Activated CD4-positive, CD25-positive, alpha-beta regulatory T cell treated with anti-CD3 and anti-CD28 coated beads, Interleukin-2, amount 50 U/mL, for 24 hours (primary cell): ENCODE results near the gene PARD3.
"Not testable (repeated sequence)": the region's sequence is repeated elsewhere in the genome, so short reads cannot be mapped to it uniquely, and the experiment has no call there.

Experiments used
- ATAC-seq, 2 donors: fragments of 150-1000 bp; cut with Tn5 transposase; one replicate each; pipeline ENCODE4 v1.10.0; 2021; ENCODE audit warnings: mild to moderate bottlenecking in 1 of 2, moderate library complexity in 1 of 2

The PARD3 gene

DNA sequence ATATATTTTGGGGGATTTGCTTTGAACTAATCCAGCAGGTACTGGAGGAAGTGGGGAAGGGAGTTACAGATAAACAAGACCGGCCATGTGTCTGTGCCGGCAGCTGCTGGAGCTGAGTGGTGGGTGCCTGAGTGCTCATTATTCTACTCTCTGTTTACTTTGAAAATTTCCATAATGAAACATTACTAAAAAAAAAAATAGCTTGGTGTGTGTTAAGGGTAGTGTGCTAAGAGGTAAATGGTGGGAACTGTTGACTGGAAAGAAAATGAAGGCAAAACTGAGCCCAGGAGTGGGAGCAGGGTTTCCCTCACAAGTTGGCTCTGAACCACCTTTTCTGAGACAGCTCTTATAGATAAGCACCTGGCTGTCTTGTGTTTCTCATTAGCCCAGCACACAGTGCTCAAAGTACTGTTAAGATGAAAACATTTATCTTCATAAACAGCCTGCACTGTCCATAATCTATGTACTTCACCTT lies 50.6 kb downstream of the PARD3 start:
- ATAC-seq: no peak

DNA sequence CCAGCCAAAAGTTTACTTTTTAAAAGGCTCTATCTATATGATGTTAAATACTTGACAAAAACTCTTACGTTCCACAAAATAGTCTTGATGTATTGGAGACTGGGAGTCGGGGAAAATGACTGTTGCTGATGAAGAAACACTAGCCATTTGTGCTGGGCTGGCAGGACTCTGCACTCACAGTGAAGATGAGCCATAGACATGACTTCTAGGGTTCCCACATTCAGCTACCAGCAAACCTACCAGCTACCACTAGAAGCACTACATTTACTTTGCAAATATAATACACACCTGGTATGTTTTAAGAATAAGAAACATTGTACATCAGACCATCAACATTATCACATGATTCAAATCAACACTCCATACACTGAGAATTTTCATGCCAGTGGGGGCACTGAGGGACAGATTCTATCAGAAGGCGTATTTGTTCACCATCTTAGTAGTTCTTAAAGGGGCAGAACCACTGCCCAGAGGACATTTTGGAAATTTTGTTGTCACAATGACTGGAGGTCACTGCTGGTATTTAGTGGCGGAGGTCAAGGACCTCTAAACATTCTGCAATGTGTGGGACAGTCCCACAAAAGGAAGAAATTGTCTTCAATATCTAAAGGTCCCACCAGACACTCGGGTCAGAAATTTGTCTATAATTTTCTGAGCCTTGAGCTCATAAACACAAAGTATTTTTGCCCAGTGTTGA lies 52.3 kb downstream of the PARD3 start:
- no peak for ATAC-seq

DNA sequence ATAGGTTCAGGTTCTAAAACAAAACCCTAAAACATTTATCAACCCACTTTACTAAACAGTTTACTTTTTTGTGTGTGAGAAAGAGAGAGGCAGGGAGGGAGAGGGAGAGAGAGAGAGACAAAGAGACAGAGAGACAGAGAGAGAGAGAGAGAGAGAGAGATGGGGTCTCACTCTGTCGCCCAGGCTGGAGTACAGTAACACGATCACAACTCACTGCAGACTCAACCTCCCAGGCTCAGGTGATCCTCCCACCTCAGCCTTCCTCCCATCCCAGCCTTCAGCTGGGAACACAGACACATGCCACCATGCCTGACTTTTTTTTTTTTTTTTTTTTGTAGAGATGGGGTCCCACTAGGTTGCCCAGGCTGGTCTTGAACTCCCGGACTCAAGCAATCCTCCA lies 52.9 kb downstream of the PARD3 start:
- ATAC-seq: no peak

DNA sequence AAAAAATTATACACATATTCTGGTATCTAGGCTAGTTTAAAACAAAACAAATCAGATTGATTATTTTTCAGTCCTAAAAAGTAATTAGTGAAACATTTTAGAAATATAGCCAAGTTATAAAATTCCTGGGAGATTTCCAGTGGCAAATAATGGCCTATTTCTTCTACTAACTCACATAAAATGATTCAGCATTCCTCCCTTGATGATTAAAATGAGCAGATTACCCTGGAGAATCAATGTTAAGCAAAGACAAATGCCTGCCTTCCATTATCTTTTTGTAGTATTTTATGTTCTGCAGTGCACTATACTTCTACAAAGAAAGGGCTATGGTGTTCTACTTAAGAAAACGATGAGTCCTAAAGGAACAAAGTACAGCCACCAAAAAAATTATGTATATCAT lies 53.6 kb downstream of the PARD3 start:
- no peak for ATAC-seq

DNA sequence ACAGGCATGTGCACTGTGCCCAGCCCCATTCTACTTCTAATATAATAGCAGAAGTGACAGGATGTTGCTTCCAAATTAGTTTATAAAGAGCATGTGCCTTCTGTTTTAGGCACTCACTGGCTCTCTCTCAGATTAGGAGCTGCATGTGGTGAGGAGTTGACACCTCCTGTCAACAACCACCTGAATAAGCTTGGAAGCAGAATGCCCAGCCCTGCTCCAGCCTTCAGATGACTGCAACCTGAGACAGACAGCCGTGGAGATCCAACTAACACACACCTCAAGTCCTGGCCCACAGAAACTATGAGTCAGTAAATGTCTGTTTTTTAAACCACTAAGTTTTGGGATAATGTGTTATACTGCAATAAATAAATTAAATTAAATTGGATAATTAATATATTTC lies 54.5 kb downstream of the PARD3 start:
- no peak for ATAC-seq

DNA sequence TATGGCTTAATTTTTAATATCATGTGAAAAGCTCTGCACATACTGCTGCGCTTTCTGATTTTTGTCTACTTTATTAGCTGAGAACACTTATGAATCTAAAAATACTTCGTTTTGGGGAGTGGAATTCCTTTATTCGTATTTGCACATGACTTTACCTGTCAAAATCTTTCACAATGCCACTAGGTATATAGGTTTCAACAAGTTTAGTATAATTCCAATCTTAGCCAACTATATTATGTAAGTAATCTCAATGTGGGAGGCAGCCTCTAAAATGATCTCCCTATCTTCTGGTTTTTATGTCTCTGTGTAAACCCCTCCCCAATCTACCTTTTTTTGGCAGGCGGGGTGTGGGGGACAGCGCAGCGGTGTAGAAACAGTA lies 55.3 kb downstream of the PARD3 start:
- no peak for ATAC-seq

DNA sequence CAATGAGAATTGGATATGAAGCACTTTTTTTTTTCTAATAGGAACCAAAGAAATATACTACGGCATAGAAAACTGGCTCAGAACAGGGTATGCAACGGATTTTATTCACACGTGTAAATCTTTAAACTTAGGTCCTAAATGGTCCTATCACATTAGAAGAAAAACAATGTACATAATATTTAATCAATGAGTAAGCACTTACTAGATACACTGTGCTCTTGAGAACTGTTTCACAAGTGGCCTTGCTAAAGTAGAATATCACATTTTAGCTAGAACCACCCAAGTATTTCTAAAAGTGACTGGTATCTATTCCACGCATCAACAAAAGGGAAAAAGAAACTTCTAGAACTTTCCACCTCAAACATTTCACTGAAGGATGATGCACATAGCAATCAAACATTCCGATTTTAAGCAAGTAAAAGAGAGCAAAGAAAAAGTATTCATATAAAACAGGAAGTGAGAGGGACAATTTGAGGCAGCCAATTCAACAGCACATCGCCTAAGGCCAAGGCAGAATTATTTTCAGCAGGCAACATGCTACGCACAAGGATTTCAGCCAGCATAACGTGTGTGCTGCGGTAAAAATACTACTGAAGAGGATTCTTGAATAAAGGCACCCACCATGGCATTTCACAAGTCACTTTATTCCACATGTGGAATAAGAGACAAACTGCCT lies 55.8 kb downstream of the PARD3 start:
- no peak for ATAC-seq

DNA sequence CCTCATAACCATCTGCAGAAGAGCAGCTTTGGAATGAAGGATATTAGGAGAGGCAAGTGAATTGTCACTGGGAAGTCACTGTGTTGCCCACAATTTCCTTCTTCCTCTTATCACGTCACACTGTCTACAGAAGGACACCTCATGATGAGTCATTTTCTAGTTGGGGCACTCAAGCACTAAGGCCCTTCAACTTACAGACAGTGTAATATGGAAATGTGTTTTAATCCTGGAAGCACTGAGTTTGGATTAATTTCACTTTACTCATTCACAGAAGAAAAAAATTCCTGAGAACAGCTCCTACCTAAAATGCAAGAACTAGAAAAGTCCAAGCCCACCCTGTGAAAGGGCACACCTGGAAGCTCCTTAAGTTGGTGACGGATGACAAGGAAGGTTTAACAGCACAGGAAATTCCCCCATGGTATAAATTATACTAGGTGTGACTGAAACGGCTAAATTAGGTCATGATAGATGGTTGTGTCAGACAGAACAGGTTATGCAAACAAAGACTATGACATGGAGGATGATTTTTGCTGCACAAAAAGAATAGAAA lies 56.6 kb downstream of the PARD3 start:
- ATAC-seq: peak in 1 of 2 donors; percentile 33

DNA sequence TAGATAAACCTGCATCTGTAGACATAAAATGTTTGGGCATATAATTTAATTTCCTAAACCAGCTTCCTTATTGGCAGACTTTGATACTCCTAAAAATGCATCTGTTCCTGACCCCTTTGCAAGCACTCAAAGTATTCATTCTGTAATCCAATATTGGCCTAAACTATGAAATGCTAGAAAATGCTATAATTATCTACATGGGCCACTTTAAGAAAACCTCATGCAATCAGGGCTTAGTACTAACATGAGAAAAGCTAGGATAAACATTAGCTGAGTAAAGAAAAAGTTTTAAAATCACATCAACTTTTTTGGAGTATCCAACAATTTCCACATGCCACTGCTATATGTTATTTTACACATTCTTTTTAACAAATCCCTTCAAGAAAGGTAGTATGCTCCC lies 57.2 kb downstream of the PARD3 start:
- no peak for ATAC-seq

DNA sequence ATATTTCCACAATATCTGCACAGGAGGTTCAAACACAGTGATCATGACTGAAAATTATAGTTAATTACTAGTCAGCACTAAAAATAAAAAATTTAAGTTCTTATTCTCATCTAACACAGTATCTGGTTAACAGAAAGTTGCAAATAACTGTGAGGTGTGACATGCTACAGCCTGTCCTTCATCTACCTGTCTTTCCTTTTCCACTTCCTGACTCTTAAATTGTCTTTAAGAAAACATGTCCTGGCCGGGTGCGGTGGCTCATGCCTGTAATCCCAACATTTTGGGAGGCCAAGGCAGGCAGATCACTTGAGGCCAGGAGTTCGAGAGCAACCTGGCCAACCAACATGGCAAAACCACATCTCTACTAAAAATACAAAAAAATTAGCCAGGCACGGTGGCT lies 57.9 kb downstream of the PARD3 start:
- ATAC-seq: not testable (repeated sequence)

DNA sequence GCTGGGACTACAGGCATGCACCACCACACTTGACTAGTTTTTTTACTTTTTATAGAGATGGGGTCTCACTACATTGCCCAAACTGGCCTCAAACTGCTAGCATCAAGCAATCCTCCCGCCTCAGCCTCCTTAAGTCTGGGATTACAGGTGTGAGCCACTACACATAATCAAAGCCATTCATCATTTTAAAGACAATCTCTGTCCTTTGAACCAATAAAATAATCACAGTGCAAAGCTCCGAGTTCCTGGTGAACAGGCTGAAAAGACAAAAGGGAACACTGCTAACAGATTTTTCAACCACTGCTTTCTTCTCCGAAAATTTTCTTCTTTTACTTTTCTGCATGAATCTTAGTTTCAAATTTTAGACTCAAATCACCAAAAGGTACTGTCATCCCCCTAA lies 58.5 kb downstream of the PARD3 start:
- ATAC-seq: no peak

DNA sequence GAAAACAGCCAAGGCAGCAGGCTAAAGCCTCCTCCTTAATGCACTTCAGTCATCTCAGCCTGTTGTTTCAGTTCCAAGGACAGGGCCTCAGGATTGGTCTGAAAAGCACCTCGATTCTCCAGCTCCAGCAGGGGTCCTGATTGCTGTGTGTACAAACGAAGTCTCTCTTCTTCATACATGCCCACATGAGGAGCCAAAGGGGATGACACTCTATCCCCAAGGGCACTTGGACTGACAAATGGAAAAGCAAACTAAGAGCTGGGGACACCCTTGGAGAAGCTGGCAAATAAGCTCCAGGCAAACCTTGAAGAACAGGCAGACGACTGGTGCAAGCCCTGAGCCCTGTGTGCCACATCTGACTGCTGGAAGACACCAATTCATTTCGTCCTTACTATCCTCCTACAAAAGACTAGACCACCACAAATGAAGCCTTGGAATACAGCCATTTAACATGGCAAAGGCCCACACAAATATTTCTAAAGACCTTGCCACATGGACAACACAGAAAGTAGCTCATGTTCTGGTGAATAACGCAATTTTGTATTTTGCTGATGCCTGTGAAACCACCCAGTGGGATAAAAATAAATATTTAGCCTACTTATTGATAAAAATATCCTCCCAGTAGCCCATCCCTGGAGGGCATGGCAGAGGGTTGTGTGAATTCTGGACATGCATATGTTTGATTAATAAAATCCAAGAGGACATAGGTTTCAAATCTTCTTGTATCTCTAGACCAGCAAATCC lies 61.9 kb downstream of the PARD3 start:
- ATAC-seq: no peak

DNA sequence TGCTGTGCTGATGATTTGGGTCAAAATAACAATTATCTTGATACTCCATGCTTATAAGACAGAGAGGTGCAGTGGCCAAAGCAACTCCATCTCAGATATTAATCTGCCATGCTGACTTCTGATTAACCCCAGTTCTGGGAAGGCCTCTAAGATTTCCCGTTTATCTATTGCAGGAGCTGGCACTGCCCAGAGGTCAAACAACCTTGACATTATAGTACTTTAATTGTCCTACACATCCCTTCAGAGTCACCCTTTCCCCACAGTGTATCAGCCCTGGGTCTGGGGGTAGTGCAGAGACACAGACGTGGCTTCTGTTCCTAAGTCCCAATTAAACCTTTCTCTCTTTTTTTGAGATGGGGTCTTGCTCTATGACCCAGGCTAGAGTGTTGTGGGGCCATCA lies 63.8 kb downstream of the PARD3 start:
- no peak for ATAC-seq

DNA sequence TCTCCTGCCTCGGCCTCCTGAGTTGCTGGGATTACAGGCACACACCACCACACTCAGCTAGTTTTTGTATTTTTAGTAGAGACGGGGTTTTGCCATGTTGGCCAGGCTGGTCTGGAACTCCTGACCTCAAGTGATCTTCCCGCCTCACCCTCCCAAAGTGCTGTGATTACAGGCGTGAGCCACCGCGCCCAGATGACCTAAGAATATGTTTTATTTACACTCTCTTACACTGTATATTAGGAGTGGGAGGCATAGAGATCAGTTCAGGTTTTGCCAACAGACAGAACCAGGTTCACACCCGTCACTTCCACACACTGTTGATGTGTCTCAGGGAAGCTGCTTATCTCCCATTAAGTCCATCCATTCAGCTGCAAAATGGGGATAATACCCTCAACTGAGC lies 64.3 kb downstream of the PARD3 start:
- not testable (repeated sequence) for ATAC-seq

DNA sequence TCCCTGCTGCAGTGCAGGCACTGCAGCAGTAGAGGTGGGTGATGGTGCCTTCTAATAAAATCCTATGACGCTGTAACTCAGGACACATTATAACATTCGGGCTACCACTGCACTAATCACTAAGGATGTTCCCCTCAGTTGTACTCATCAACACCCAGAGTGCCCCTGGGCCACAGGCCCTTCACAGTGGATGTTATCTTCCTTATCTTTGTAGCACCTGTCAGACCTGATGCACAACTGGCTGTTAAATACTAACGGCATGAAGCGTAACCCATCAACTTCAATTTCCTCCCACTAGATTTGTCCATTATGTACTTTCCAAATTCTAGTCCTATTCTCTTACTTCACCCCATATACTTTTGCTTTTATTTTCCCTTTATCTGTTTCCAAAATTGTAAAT lies 66.3 kb downstream of the PARD3 start:
- no peak for ATAC-seq

DNA sequence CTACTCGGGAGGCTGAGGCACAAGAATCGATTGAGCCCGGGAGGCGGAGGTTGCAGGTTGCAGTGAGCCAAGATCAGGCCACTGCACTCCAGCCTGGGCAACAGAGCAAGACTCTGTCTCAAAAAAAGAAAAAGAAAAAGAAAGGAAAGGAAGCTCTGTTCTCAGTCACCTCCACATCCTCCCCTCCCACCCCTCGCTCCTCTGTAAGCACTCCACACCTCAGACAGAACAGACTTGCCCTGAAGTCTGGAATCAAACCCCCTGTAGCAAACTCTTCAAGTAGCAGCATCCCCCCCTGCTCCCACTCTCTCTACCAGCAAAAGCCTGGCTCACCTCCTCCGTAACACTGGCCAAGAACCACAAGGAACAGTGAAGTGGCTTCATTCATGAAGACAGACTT lies 66.7 kb downstream of the PARD3 start:
- ATAC-seq: no peak

DNA sequence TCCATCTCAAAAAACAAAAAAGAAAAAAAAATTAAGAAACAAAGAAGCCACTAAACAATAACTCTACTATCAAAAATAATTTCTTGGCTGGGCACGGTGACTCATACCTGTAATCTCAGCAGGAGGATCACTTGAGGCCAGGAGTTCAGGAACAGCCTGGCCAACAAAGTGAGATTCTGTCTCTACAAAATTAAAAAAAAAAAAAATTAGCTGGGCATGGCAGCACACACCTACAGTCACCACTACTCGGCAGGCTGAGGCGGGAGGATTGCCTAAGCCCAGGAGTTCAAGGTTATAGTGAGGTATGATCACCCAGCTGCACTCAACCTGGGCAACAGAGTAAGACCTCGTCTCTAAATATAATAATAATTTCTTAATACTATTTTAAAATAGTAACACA lies 69.0 kb downstream of the PARD3 start:
- no peak for ATAC-seq

DNA sequence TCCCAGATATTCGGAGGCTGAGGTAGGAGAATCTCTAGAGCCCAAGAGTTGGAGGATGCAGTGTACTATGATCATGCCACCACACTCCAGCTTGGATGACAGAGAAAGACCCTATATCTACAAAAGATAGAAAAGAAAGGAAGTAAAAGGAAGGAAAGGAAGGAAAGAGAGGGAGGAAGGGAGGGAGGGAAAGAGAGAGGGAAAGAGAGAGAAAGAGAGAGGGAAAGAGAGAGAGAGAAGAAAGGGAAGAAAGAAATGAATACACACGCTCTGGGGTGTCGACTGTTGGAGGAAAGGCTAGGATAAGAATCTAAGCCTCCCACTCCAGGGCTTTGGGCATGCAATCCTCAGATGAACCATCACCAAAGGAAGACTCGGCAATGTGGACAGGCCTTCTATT lies 69.9 kb downstream of the PARD3 start:
- ATAC-seq: no peak

DNA sequence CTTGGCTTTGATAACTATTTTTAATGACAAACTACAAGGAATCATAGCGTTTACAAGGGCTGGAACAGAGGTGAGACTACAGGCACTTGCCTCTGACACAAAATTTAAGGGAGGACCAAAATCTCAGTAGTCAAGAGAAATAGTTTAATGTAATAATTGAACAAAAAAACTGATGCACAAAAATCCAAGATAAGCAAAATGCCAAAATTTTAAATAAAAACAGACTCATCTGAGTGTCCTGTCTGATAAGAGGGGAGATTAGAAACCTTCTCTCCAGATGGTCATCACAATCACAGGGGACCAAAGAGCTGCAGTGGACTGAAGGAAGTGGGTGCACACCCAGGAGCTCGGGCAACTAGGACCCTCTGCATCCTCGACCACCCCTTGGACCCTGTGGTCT lies 70.5 kb downstream of the PARD3 start:
- no peak for ATAC-seq

DNA sequence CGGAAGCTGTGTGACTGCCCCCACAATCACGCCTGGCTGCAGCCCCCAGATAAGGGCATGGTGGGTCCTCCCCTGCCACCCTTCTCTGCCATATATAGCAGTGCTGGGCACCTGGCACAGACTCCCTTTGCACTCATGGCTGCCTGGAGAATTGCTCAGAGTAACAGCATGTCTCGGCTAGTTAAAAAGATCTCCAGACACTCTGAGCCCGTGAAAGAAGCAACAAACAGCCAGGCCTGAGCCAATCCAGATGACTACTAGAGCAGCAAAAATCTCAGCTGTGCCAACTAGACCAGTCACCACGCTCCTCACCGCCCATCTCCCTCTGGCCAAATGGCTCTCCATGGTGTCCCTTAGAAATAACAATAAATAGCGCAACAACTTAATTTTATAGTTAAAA lies 71.3 kb downstream of the PARD3 start:
- no peak for ATAC-seq

DNA sequence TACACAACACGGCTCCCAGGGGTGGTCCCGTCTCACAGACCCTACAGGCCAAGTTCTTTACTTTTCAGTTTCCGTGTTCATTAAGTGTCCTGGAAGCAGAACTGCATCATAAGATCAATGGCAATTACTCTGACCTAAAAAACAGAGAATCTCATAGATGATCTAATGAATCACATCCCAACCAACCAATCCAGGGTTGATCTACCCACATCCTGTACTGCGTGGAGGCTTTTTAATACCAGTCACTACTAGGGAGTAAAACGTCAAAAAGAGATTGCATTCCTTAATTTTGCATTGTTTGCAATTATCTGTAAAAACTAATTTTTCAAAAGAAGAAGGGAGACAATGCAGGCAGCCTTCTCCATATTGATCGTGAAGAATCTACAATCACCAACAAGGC lies 72.6 kb downstream of the PARD3 start:
- ATAC-seq: no peak

DNA sequence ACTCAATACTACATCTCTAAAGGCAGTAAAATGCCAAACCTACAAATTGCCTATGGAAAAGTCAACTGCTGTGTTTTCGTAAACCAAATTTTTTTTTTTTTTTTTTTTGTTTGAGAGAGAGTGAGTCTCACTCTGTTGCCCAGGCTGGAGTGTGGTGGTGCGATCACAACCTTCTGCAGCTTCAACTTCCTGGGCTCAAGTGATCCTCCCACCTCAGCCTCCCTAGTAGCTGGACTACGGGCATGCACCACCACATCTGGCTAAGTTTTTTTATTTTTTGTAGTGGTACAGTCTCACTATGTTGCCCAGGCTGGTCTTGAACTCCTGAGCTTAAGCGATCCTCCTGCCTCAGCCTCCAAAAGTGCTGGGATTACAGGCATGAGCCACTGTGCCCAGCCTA lies 74.0 kb downstream of the PARD3 start:
- ATAC-seq: not testable (repeated sequence)

DNA sequence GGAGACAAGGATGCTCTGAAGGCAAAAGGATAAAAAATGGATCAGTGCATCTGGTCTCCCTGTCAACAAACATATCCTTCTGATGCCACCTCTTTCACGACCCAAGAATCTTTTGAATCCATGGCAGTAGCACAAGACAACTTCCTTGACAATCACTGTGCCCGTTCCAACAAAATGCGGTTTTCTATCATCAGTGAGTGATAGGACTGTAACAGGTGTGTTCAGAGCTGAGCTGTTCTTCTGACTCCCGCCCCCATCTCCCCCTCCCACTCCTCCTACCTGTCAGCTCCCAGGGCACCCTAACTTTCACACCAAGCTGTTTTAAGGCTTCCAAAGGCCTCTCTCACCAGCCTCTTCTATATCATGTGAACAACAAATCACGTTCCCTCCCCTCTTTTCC lies 74.8 kb downstream of the PARD3 start:
- no peak for ATAC-seq

DNA sequence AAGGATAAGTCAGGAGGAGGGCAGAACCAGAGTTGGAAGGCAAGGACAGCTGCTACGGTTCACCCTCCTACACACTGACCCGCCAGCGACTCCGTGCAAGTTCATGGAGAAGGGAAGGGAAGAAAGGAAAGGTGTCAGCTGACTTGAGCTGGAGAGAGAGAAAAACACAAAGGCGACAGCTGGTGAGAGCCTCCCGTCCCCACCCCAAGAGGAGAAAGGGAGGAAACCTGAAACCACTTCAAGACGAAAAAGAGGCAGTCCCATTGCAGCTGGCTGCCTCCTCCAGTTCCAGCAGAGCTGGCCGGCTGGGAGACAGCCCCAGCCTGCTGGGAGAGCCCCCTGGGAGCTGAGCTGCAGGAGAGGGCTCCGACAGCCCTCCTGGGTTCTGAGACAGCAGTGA lies 75.2 kb downstream of the PARD3 start:
- ATAC-seq: no peak
